Gastrocnemius medialis (tissue), 4 donors: Measurements from ENCODE around the gene NUP153. TPM values are rescaled to one million over a fixed set of nuclear protein-coding genes. Genes with fewer than 3 reads are reported as not detected.
"Not testable (repeated sequence)": the region's sequence is repeated elsewhere in the genome, so short reads cannot be mapped to it uniquely, and the experiment has no call there.

Experiments used
- ATAC-seq, 2 donors: fragments of 150-250 bp; one replicate each; pipeline ENCODE4 v1.9.1; 2016
- DNase-seq, 2 donors: peaks; one replicate each; pipeline ENCODE4 v3.0.0-alpha.2; 2019
- H3K27ac ChIP-seq, 4 donors: fragments of 200-600 bp; sonication (generic); 1 replicate in 1 of 4; 2 replicates in 3 of 4; pipeline ENCODE4 v1.5.1; 2016 to 2018; ENCODE audit warnings: mild to moderate bottlenecking in 2 of 4, moderate library complexity in 1 of 4
- H3K27me3 ChIP-seq, 3 donors: fragments of 200-600 bp; sonication (generic) in 2 of 3; 1 replicate in 1 of 3; 2 replicates in 2 of 3; pipeline versions ENCODE4 v1.5.1 to v1.6.0; 2016 to 2019; ENCODE audit warnings: mild to moderate bottlenecking in 1 of 3, moderate library complexity in 1 of 3
- H3K36me3 ChIP-seq, 2 donors: fragments of 200-600 bp; sonication (generic) in 1 of 2; one replicate each; pipeline ENCODE4 v1.5.1; 2017 to 2018
- H3K4me1 ChIP-seq, 2 donors: fragments of 200-600 bp; sonication (generic) in 1 of 2; one replicate each; pipeline ENCODE4 v1.5.1; 2016 to 2017; ENCODE audit warnings: mild to moderate bottlenecking in 2 of 2
- H3K4me3 ChIP-seq, 4 donors: fragments of 200-600 bp; sonication (generic) in 3 of 4; 1 replicate in 1 of 4; 2 replicates in 3 of 4; pipeline ENCODE4 v1.5.1; 2016 to 2019; ENCODE audit warnings: mild to moderate bottlenecking in 2 of 4
- H3K9me3 ChIP-seq, 3 donors: fragments of 200-600 bp; sonication (generic) in 2 of 3; 1 replicate in 1 of 3; 2 replicates in 2 of 3; pipeline ENCODE4 v1.5.1; 2016 to 2019
- CTCF ChIP-seq, 5 experiments: fragments of 450-650 bp in 3 of 5; fragments of 200-600 bp in 2 of 5; sonication (generic) in 2 of 5; IDR thresholded peaks in 4 of 5; conservative IDR thresholded peaks in 1 of 5; 1 replicate in 4 of 5; 2 replicates in 1 of 5; pipeline ENCODE4 v1.5.1; 2016 to 2019; ENCODE audit warnings: antibody characterized with exemption in 5 of 5, mild to moderate bottlenecking in 3 of 5, moderate library complexity in 3 of 5
- POLR2A ChIP-seq, 2 donors: fragments of 450-650 bp; IDR thresholded peaks; one replicate each; pipeline ENCODE4 v1.6.1; 2017; ENCODE audit warnings: antibody characterized with exemption in 2 of 2, mild to moderate bottlenecking in 2 of 2, moderate library complexity in 2 of 2
- in situ Hi-C, 4 donors: fragments of 200-750 bp; cut with MboI; loops; one replicate each; pipeline versions ENCODE4 v1.15.0 to v1.8.0; 2017; ENCODE audit warnings: low sequenced_read_pairs in 4 of 4
- intact Hi-C: fragments of 100-400 bp; cut with DNase I; formaldehyde crosslinking; loops from one replicate; pipeline ENCODE4 v1.15.1; 2023; ENCODE audit warnings: low total_unique reads
- total RNA-seq, 4 donors: library from RNA; depleted of rRNA; stranded (reverse); fragments of >200 nt; gene quantifications; one replicate each; pipeline versions ENCODE4 v1.1.0 to v1.2.3, GENCODE V29; 2016

NUP153 gene
- total RNA-seq, 4 donors from 2014 or later, result 29.7 to 44.2 (median 37.9) TPM

DNA sequence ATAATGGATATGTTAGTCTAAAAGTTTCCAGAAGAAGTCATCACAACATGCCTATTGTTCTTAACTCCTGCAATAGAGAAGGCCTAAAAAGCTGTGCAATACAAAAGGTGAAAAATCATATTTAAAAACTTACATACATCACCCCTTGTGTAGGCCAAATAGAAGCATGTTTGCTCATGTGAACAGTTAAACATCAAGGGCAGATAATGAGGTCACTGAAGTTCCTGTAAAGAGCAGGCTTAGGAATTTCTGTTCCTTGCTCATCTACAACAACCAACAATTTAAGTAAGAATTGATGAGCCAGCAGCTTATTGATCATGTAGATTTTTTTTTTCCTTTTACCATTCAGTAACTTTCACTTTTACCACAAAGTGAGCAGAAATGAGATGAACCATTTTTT, 7.5 kb upstream of the NUP153 start:
- TF ChIP-seq POLR2A (IDR thresholded peaks at IDR 0.05), result no peak
- TF ChIP-seq CTCF (IDR thresholded peaks at IDR 0.05 in 4 of 5, conservative IDR thresholded peaks at IDR 0.05 in 1 of 5), result no peak
- Histone ChIP-seq H3K4me1 (no peaks in the 10 kb centered on the region), H3K36me3 (no peaks in the 10 kb centered on the region), H3K9me3 (no peaks in the 10 kb centered on the region), H3K4me3 (no peak overlapping the region), H3K27ac (no peak overlapping the region), H3K27me3 (no peaks in the 10 kb centered on the region)
- intact Hi-C loops, result no loop called here
- in situ Hi-C loops, result no loop called here
- DNase-seq, result no peak
- ATAC-seq, result no peak

- H3K27me3 ChIP-seq, result no peaks in the 10 kb centered on the region
- no peaks in the 10 kb centered on the region for H3K4me1 ChIP-seq
- H3K4me3 ChIP-seq, result no peak overlapping the region
- no peaks in the 10 kb centered on the region for H3K9me3 ChIP-seq
- intact Hi-C loops, result no loop called here
- H3K36me3 ChIP-seq, result no peaks in the 10 kb centered on the region
- ATAC-seq, result no peak
- no peak for DNase-seq
- in situ Hi-C loops, result no loop called here
- TF ChIP-seq POLR2A (IDR thresholded peaks at IDR 0.05), result no peak
- no peak for TF ChIP-seq CTCF (IDR thresholded peaks at IDR 0.05 in 4 of 5, conservative IDR thresholded peaks at IDR 0.05 in 1 of 5)
- no peak overlapping the region for H3K27ac ChIP-seq
Measured at GRCh38 chr6:17712576-17712975, 5.9 kb upstream of the NUP153 start.

DNA sequence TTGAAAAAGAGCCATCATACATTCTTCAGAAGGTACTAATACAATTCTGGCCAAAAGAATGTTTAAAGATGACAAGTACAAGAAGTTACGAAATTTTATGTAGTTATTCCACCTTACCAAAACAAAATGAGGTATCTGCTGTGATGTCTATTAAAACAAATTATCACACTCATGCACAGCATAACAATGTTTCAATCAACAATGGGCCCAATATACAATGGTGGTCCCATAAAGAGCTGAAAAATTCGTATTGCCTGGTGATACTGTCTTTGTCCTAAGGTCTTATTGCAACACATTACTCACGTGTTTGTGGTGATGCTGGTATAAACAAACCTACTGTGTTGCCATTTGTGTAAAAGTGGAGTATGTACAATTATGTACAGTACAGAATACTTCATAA, 3.6 kb upstream of the NUP153 start:
- ATAC-seq, result no peak
- no peaks in the 10 kb centered on the region for H3K9me3 ChIP-seq
- no peaks in the 10 kb centered on the region for H3K36me3 ChIP-seq
- TF ChIP-seq POLR2A (IDR thresholded peaks at IDR 0.05) (no peak), CTCF (IDR thresholded peaks at IDR 0.05 in 4 of 5, conservative IDR thresholded peaks at IDR 0.05 in 1 of 5) (no peak)
- no peaks in the 10 kb centered on the region for H3K27me3 ChIP-seq
- peaks cover 0 to 3% of the 10 kb centered on the region in 2 donors for H3K4me1 ChIP-seq
- no peak for DNase-seq
- no peak overlapping the region for H3K4me3 ChIP-seq
- no peak overlapping the region for H3K27ac ChIP-seq
- intact Hi-C loops, result no loop called here
- in situ Hi-C loops, result no loop called here

DNA sequence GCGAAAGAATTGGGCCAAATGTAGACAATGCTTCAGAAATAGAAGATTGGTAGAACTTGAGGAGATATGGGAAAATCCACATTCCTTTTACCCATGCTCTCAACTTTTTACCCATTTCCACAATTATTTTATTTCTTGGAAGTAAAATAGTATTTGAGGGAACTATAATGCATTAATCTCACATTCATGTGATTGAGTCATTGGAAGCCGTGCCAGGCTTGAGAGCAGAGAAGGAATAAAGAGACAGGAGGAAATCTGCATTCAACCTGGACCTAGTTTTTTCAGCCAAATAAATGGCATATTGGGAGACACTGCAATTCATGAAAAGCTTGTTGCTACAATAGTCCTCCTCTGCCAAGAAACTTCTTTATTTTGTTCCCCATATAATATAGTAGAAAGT, 2.8 kb upstream of the NUP153 start:
- no peak for DNase-seq
- H3K4me3 ChIP-seq, result no peak overlapping the region
- H3K36me3 ChIP-seq, result no peaks in the 10 kb centered on the region
- in situ Hi-C loops (no loop called here), intact Hi-C loops (loop anchor here (10.0 kb wide), 1 partner anchor 945 kb away; the partner anchor contains the start of gene ATXN1)
- no peak for TF ChIP-seq CTCF (IDR thresholded peaks at IDR 0.05 in 4 of 5, conservative IDR thresholded peaks at IDR 0.05 in 1 of 5)
- TF ChIP-seq POLR2A (IDR thresholded peaks at IDR 0.05), result no peak
- no peaks in the 10 kb centered on the region for H3K27me3 ChIP-seq
- H3K4me1 ChIP-seq, result peaks cover 3 to 4% of the 10 kb centered on the region in 2 donors
- H3K9me3 ChIP-seq, result no peaks in the 10 kb centered on the region
- ATAC-seq, result no peak
- no peak overlapping the region for H3K27ac ChIP-seq

DNA sequence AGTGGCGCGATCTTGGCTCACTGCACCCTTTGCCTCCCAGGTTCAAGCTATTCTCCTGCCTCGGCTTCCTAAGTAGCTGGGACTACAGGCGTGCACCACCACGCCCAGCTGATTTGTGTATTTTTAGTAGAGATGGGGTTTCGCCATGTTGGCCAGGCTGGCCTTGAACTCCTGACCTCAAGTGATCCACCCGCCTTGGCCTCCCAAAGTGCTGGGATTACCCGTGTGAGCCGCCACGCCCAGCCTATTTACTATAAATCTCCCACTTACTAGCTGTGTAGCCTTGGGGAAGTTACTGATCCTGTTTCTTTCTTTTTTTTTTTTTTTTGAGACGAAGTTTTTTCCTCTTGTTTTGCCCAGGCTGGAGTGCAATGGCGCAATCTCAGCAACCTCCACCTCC, 1.3 kb upstream of the NUP153 start:
- H3K9me3 ChIP-seq, in situ Hi-C loops, ATAC-seq, H3K36me3 ChIP-seq, H3K27me3 ChIP-seq, H3K27ac ChIP-seq, H3K4me3 ChIP-seq, DNase-seq: not testable (repeated sequence)
- intact Hi-C loops, result loop anchor here (10.0 kb wide), 1 partner anchor 943 kb away; the partner anchor contains the start of gene ATXN1
- H3K4me1 ChIP-seq, result peaks cover 16 to 17% of the 10 kb centered on the region in 2 donors
